Gastrocnemius medialis (tissue), 4 donors: ENCODE results near the gene CCDC146. TPM values are rescaled to one million over a fixed set of nuclear protein-coding genes. Genes with fewer than 3 reads are reported as not detected.
"Not testable (repeated sequence)": the region's sequence is repeated elsewhere in the genome, so short reads cannot be mapped to it uniquely, and the experiment has no call there.

Experiments
- ATAC-seq, 2 donors: fragments of 150-250 bp; one replicate each; pipeline ENCODE4 v1.9.1; 2016
- DNase-seq, 2 donors: peaks; one replicate each; pipeline ENCODE4 v3.0.0-alpha.2; 2019
- H3K27ac ChIP-seq, 4 donors: fragments of 200-600 bp; sonication (generic); 1 replicate in 1 of 4; 2 replicates in 3 of 4; pipeline ENCODE4 v1.5.1; 2016 to 2018; ENCODE audit warnings: mild to moderate bottlenecking in 2 of 4, moderate library complexity in 1 of 4
- H3K27me3 ChIP-seq, 3 donors: fragments of 200-600 bp; sonication (generic) in 2 of 3; 1 replicate in 1 of 3; 2 replicates in 2 of 3; pipeline versions ENCODE4 v1.5.1 to v1.6.0; 2016 to 2019; ENCODE audit warnings: mild to moderate bottlenecking in 1 of 3, moderate library complexity in 1 of 3
- H3K36me3 ChIP-seq, 2 donors: fragments of 200-600 bp; sonication (generic) in 1 of 2; one replicate each; pipeline ENCODE4 v1.5.1; 2017 to 2018
- H3K4me1 ChIP-seq, 2 donors: fragments of 200-600 bp; sonication (generic) in 1 of 2; one replicate each; pipeline ENCODE4 v1.5.1; 2016 to 2017; ENCODE audit warnings: mild to moderate bottlenecking in 2 of 2
- H3K4me3 ChIP-seq, 4 donors: fragments of 200-600 bp; sonication (generic) in 3 of 4; 1 replicate in 1 of 4; 2 replicates in 3 of 4; pipeline ENCODE4 v1.5.1; 2016 to 2019; ENCODE audit warnings: mild to moderate bottlenecking in 2 of 4
- H3K9me3 ChIP-seq, 3 donors: fragments of 200-600 bp; sonication (generic) in 2 of 3; 1 replicate in 1 of 3; 2 replicates in 2 of 3; pipeline ENCODE4 v1.5.1; 2016 to 2019
- CTCF ChIP-seq, 5 experiments: fragments of 450-650 bp in 3 of 5; fragments of 200-600 bp in 2 of 5; sonication (generic) in 2 of 5; IDR thresholded peaks in 4 of 5; conservative IDR thresholded peaks in 1 of 5; 1 replicate in 4 of 5; 2 replicates in 1 of 5; pipeline ENCODE4 v1.5.1; 2016 to 2019; ENCODE audit warnings: antibody characterized with exemption in 5 of 5, mild to moderate bottlenecking in 3 of 5, moderate library complexity in 3 of 5
- POLR2A ChIP-seq, 2 donors: fragments of 450-650 bp; IDR thresholded peaks; one replicate each; pipeline ENCODE4 v1.6.1; 2017; ENCODE audit warnings: antibody characterized with exemption in 2 of 2, mild to moderate bottlenecking in 2 of 2, moderate library complexity in 2 of 2
- in situ Hi-C, 4 donors: fragments of 200-750 bp; cut with MboI; loops; one replicate each; pipeline versions ENCODE4 v1.15.0 to v1.8.0; 2017; ENCODE audit warnings: low sequenced_read_pairs in 4 of 4
- intact Hi-C: fragments of 100-400 bp; cut with DNase I; formaldehyde crosslinking; loops from one replicate; pipeline ENCODE4 v1.15.1; 2023; ENCODE audit warnings: low total_unique reads
- total RNA-seq, 4 donors: library from RNA; depleted of rRNA; stranded (reverse); fragments of >200 nt; gene quantifications; one replicate each; pipeline versions ENCODE4 v1.1.0 to v1.2.3, GENCODE V29; 2016

The CCDC146 gene
- total RNA-seq, 4 donors from 2014 or later = 1.4 to 4.3 (median 2.8) TPM

- H3K4me3 ChIP-seq, H3K27ac ChIP-seq, H3K9me3 ChIP-seq, ATAC-seq, H3K36me3 ChIP-seq, DNase-seq, H3K4me1 ChIP-seq, H3K27me3 ChIP-seq, intact Hi-C loops: not testable (repeated sequence)
- in situ Hi-C loops = loop anchor here in 1 of 4 donors (25.0 kb wide), 1 partner anchor 197 kb away; no protein-coding TSS in a partner anchor
Measured at GRCh38 chr7:77140291-77140690, 17.9 kb downstream of the CCDC146 start.

GRCh38 chr7:77152232-77152631 is 29.8 kb downstream of the CCDC146 start:
- intact Hi-C loops, in situ Hi-C loops, H3K4me3 ChIP-seq, H3K36me3 ChIP-seq, H3K9me3 ChIP-seq, ATAC-seq, H3K27me3 ChIP-seq, H3K4me1 ChIP-seq, DNase-seq, H3K27ac ChIP-seq: not testable (repeated sequence)

GRCh38 chr7:77154917-77155464 is 32.6 kb downstream of the CCDC146 start:
- H3K27me3 ChIP-seq, H3K36me3 ChIP-seq, in situ Hi-C loops, H3K9me3 ChIP-seq, H3K27ac ChIP-seq, H3K4me3 ChIP-seq, DNase-seq, ATAC-seq, H3K4me1 ChIP-seq, intact Hi-C loops: not testable (repeated sequence)

GRCh38 chr7:77155601-77156377 is 33.4 kb downstream of the CCDC146 start:
- H3K36me3 ChIP-seq, intact Hi-C loops, H3K27ac ChIP-seq: not testable (repeated sequence)

GRCh38 chr7:77157034-77157433 is 34.6 kb downstream of the CCDC146 start:
- in situ Hi-C loops, intact Hi-C loops, ATAC-seq: not testable (repeated sequence)

More at GRCh38 chr7:77155601-77156377, 33.4 kb downstream of the CCDC146 start:
- ATAC-seq, in situ Hi-C loops, H3K9me3 ChIP-seq, H3K4me1 ChIP-seq, H3K27me3 ChIP-seq, DNase-seq, H3K4me3 ChIP-seq: not testable (repeated sequence)

GRCh38 chr7:77157446-77157845 is 35.0 kb downstream of the CCDC146 start:
- in situ Hi-C loops = no loop called here
- H3K36me3 ChIP-seq = no peaks in the 10 kb centered on the region
- H3K27ac ChIP-seq = no peak overlapping the region
- no peaks in the 10 kb centered on the region for H3K9me3 ChIP-seq
- intact Hi-C loops = no loop called here
- no peaks in the 10 kb centered on the region for H3K27me3 ChIP-seq
- no peak for DNase-seq
- no peaks in the 10 kb centered on the region for H3K4me1 ChIP-seq
- no peak for ATAC-seq
- TF ChIP-seq POLR2A (IDR thresholded peaks at IDR 0.05) (no peak), CTCF (IDR thresholded peaks at IDR 0.05 in 4 of 5, conservative IDR thresholded peaks at IDR 0.05 in 1 of 5) (no peak)
- H3K4me3 ChIP-seq = no peak overlapping the region

More at GRCh38 chr7:77157034-77157433, 34.6 kb downstream of the CCDC146 start:
- DNase-seq, H3K27me3 ChIP-seq, H3K4me1 ChIP-seq, H3K4me3 ChIP-seq, H3K27ac ChIP-seq, H3K9me3 ChIP-seq, H3K36me3 ChIP-seq: not testable (repeated sequence)

- H3K4me3 ChIP-seq, ATAC-seq, in situ Hi-C loops, H3K27ac ChIP-seq, H3K36me3 ChIP-seq, H3K27me3 ChIP-seq, DNase-seq, H3K4me1 ChIP-seq, intact Hi-C loops, H3K9me3 ChIP-seq: not testable (repeated sequence)
Measured at GRCh38 chr7:77171073-77171472, 48.7 kb downstream of the CCDC146 start.

GRCh38 chr7:77172437-77173172 is 50.2 kb downstream of the CCDC146 start:
- H3K4me3 ChIP-seq, DNase-seq, H3K27ac ChIP-seq, H3K9me3 ChIP-seq, H3K27me3 ChIP-seq, intact Hi-C loops, H3K4me1 ChIP-seq, ATAC-seq, in situ Hi-C loops, H3K36me3 ChIP-seq: not testable (repeated sequence)

- intact Hi-C loops, H3K4me3 ChIP-seq, H3K36me3 ChIP-seq, in situ Hi-C loops, H3K27ac ChIP-seq, H3K27me3 ChIP-seq, ATAC-seq, H3K9me3 ChIP-seq, H3K4me1 ChIP-seq, DNase-seq: not testable (repeated sequence)
Measured at GRCh38 chr7:77174418-77174817, 52.0 kb downstream of the CCDC146 start.

- DNase-seq, H3K27me3 ChIP-seq, ATAC-seq, H3K9me3 ChIP-seq, in situ Hi-C loops, H3K36me3 ChIP-seq, intact Hi-C loops, H3K4me3 ChIP-seq, H3K27ac ChIP-seq, H3K4me1 ChIP-seq: not testable (repeated sequence)
Measured at GRCh38 chr7:77175274-77175800, 52.9 kb downstream of the CCDC146 start.
